HG03354 (cell line): Measurements from ENCODE around the gene ACTL6A.
A peak's percentile ranks its signal among the peaks of the same experiment; 100 is the strongest.
"Not testable (repeated sequence)": the region's sequence is repeated elsewhere in the genome, so short reads cannot be mapped to it uniquely, and the experiment has no call there.

Experiments used
- ATAC-seq: cut with Tn5 transposase; IDR thresholded peaks from one replicate; pipeline ENCODE4 v1.9.1; 2021; ENCODE audit warnings: mild to moderate bottlenecking; ENCODE audit not compliant: unreplicated experiment, poor library complexity, severe bottlenecking

The ACTL6A gene

DNA sequence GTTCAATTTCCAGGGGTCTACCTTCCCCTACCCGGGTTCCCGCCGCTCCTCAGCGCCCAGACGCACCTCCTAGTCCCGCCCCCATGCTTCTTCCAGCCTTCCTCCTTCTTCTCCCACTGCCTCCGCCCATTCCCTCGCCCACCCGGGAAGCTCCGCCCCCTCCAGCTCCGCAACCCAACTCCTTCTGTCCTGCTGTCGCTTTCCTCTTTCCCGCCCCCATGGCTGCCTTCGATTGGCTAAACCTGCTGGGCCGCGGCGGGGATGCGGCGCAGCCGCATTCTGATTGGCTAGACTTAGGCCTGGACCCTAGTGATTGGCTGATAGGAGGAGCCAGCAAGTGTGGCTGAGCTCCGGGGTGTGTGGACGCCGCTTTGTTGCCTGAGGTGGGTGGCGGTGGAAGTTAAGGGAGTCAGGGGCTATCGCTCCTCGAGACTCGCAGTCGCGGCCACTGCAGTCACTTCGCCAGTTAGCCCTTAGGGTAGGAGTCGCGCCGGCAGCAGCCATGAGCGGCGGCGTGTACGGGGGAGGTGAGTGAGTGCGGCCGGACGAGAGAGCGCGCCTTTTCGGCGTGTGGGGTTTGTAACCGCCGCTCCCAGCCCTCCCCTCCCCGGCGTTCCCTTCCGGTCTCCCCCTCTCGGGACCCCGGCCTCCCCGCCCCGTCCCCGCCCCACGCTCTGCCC is at the start of gene ACTL6A:
Gene ACTL6A, plus strand, starts transcription at position 336 of the 680 bp plus-strand sequence. Its CDS starts 167 bp downstream, at position 503.
- peak; percentile 95 for ATAC-seq

DNA sequence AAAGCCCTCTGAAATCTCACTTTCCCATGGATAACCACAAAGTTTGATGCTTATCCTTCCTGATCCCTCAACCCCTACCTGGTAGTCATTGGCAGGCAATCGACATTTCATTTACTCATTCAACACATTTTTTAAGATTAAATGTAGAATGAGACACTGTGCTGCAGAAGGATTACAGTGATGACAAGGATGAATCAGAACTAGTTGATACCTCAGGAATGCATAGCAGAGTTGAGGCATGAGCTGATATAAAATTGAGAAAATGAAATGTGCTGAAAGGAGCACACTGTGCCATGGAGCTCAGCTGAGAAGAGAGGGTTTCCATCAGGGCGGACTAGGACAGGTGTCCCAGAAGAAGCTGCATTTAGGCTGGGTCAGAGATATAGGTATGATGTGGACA is 48.9 kb upstream of the ACTL6A start:
- ATAC-seq: no peak

DNA sequence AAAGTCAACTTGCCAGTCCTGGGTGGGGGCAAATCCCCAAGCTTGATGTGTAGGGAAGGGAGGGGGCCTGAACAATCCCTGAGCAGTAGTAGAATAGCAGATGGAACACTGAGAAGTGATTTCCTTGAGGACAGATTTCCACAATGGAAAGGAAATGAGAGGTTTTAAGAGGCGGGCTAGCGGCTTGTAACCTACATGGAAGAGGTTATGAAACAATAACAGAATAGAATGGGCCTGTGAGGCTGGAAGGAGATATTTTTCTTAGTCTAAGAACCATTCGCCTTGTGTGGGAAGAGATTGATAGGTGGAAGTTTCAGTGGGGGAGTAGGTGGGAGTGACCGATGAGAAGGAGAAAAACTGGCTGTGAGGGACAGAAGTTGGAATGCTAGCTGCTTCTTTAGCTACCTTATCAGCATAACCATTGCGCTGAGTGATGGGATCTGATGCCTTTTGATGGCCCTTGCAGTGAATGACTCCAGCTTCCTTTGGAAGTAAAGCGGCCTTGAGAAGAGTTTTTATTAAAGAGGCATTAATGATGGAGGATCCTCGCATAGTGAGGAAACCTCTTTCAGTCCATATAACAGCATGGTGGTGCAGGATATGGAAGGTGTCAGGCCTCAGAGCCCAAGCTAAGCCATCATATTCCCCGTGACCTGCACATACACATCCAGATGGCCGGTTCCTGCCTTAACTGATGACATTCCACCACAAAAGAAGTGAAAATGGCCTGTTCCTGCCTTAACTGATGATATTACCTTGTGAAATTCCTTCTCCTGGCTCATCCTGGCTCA is 46.1 kb upstream of the ACTL6A start:
- not testable (repeated sequence) for ATAC-seq

DNA sequence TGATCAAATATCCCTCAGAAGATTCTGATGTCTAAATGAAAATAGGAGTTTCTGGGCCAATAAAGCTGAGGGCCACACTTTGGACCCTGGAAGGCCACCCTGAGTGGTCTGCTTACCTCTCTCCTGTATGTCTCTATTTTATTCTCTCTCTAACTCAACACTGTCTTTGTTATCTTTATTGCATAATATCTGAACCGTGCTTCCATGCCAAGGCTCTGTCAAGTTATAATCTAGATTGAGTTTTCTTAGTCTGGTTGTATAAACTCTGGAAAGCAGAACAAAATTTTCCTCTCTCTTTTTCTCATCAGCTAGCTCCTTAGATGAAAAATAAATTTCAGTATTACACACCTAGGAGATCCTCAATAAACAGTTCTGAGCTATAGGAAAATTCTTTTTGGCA is 36.2 kb upstream of the ACTL6A start:
- no peak for ATAC-seq

DNA sequence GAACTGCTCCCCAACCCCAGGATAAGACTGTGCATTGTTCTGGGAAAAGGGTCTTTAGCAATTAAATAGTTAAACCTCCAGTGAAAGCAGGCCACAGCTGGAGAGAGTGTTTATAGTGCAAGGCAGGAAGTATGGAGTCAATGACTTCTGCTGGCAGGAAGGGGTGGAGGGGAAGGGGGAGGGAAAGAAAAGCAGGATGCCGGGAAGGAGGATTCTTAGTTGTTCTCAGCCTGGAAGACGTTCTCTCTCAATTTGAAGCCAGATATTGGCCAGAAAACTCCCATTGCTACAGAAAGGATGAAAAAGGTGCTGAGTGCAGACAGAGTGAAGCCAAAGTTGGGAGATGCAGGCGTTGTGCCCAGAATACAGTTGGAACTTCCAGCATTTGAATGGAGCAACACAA is 35.7 kb upstream of the ACTL6A start:
- ATAC-seq: no peak

DNA sequence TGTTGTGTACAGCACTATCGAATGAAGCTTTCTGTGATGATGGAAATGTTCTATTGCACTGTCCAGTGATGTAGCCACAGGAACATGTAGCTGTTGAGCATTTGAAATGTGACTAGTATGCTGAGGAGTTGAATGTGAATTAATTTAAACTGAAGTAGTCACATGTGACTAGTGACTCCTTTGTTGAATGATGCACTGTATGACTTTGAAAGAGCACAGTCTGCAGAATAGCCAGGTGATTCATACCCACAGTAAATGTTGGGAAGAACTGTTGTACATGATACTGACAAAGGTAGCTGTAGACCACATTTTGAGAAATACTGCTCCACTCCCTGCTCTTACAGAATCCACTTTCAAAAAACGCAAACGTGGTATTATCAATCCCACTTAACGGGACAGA is 34.0 kb upstream of the ACTL6A start:
- ATAC-seq: no peak

DNA sequence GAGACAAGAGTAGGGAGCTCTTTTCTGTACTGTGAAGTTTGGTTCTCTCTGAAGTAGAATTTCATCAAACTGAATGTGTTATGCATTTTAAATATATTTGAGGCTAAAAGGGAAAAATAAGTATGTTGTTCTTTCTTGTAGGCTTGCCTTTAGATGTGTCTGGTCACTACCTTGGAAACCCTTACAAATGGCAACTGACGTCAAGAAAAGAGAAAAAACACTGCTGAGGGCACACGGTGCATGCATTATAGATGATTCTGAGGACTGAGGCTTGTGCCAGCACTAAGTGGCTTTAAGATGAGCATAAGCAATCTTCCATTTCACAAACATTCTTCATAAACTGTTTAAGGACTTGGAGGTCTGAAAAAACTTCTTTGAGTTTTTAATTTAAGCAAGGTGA is 31.1 kb upstream of the ACTL6A start:
- ATAC-seq: no peak

DNA sequence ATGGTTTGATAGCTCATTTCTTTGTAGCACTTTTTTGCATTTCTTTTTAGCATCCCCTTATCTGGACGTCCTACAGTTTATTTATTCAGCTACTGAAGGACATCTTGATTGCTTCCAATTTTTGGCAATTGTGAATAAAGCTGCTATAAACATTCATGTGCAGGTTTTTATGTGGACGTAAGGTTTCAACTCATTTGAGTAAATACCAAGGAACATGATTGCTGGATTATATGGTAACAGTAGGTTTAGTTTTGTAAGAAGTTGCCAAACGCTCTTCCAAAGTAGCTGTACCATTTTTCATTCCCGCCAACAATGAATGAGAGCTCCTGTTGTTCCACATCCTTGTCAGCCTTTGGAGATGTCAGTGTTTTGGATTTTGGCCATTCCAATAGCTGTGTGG is 29.5 kb upstream of the ACTL6A start:
- no peak for ATAC-seq

DNA sequence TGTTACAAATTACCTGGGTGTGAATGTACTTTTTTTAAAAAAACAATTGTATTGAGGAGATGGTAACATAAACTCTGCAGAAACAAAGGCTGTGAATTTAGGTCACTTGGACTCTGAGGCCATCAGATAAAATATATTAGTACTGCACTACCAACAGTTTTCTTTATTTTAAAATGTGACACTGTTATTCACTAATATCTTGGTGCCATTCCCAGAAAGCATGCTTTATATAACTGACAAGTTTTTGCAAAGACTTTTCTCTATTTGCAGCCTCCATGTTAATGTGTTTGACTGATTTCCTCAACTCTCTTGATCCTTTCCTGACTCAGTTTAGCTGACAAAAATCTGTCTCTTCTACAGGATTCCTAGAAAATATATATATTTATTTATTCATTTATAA is 26.5 kb upstream of the ACTL6A start:
- ATAC-seq: no peak

DNA sequence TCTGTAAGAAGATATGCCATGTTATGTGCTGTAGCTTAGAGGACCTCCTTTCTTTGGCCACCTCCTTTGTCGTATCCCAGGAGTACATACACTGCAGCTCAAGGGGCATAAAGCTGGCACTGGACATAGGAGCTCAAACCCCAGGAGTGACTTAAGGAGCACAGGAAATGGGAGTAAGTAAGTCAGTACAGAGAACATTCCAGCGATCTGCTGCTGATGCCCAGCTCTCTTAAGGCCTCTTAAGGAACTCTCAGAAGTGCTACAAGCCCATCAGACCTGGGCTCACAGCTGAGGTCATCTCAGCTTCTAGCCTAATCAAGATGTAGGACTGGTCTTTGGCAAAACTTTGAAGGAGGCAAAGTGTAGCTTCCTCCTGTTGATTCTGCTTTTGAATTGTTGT is 21.6 kb upstream of the ACTL6A start:
- no peak for ATAC-seq

DNA sequence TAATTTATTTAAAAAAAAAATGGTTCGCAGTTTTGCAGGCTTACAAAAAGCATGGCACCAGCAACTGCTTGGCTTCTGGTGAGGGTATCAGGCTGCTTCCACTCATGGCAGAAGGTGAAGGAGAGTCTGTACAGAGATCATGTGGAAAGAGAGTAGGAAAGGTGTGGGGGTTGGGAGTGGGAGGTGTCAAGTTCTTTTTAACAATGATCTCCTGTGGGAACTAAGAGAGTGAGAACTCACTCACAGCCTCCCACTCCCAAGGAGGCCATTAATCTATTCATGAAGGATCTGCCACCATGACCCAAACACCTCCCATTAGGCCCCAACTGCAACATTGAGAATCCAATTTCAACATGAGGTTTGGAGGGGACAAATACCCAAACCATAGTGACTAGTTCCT is 21.1 kb upstream of the ACTL6A start:
- ATAC-seq: no peak

DNA sequence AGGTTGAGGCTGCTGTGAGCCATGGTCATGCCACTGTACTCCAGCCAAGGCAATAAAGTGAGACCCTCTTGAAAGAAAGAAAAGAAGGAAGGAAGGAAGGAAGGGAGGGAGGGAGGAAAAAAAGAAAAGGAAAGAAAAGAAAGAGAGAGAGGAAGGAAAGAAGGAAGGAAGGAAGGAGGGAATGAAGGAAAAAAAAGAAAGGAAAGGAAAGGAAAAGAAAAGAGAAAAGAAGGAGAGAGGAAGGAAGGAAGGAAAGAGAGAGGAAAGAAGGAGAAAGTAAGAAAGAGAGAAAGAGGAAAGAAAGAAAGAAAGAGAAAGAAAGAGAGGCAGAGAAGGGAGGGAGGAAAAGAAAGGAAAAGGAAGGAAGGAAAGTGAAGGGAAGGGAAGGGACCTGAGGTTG is 20.4 kb upstream of the ACTL6A start:
- ATAC-seq: no peak

DNA sequence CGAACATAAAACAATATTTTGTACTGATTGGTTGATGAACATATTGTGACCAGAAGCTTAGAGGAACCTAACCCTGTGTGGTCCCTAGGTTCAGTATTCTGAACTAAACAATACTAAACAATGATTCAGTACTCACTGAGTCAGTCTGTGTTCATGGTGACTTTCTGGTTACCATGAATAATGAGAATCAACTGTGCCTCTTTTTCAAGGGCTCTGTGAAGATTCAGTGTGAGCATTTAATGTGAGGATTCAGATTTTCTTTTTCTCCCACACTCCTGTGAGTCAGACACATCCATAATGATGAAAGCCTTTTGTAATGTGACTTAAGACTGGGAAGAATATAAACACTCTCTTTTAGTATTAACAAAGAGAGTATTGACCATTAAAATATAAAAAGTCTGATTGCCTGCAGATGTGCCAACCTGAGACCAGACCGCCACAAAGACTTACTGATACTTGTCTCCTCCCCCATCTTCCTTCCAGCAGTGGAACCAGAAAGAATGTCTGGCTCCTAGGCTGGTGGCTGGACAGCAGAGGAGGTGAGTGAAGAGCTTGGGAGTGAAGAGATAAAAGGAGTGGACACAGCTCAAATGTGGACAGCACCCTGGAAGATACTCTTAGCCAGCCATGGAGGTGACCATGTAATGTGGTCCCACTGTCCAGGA is 17.6 kb upstream of the ACTL6A start:
- no peak for ATAC-seq

DNA sequence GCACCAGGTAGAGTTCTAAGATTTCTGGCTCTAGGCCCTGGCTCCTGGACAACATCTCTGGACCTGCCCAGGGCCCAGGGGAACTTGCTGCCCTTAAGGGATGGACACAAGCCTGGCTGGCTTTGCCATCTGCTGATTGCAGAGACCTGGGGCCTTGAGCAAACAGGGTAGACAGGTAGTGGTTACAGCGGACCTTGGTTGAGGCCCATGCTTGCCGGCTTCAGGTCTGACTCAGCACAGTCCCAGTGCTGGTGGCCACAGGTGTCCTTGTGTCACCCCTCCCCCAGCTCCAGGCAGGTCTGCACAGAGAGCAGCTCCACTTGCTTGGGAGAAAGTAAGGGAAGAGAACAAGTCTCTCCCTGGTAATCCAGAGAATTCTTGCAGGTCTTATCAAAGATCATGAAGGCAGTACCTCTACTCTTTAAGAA is 15.9 kb upstream of the ACTL6A start:
- no peak for ATAC-seq

DNA sequence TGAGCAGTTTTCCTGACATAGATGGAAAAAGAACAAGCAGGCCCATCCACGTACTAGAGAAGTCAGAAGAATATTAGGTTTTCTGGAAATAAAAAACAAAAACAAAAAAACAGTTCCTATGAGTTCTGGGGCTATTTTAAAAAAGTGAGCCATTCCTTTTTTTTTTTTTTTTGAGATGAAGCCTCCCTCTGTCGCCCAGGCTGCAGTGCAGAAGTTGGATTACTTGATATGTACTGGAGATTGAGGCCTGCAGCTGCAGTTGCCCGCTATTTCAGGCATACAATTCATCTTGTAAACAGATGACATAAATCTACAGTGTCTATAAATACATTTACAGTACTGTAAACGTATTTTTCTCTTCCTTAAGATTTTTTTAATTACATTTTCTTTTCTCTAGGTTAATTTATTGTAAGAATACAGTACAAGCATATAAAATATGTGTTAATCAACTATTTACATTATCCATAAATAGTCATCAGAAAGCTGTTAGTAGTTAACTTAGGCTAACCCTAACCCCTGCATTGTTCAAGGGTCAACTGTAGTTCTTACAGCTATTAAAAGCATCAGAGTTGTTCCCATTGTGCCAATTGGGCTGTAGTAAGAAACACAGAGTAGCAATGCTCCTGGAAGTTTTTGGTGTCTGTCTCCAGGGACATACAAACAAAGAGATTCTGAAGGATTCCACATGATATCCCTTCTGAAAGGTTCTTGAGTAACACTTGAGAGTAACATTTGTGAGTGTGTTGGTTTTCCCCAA is 11.2 kb upstream of the ACTL6A start:
- ATAC-seq: no peak

DNA sequence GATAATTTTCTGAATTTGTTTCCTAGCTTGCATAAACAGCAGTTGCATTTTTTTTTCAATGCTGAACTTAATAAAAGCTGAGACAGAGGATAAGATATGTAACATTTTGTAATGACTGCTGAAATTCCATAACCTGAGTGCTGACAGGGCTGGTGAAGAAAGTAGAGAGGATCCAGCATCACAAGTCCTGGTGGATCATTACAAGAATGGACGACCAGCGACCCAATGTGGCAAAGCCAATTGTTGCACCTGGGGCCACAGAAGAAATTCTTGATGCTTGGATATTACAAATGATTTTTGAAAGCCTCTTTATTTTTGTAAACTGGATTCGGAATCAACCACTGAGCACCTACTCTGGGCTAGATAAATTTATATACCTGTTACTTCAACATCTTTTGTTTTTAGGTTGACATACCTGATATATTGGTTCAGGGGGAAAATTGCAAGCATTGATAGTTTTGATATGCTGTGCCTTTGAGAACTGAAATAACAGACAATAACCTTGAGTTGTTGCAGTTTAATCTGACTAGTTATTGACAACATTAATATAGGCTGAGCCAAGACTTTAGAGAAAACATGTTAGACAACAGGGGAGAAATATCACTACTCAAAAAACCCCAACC is 3.9 kb upstream of the ACTL6A start:
- ATAC-seq: no peak

DNA sequence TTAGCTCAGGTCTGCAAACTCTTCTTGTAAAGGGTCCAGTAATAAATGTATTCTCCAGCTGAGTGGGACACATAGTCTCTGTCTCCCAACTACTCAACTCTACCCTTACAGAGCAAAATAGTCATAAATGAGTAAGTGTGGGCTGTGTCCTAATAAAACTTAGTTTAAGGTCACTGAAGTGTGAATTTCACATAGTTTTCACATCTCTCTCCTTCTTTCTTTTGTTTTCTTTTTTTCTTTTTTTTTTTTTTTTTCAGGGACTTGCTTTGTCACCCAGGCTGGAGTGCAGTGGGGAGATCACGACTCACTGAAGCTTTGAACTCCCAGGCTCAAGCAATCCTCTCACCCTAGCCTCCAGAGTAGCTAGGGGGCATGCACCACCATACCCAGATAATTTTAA is 1.9 kb upstream of the ACTL6A start:
- no peak for ATAC-seq

DNA sequence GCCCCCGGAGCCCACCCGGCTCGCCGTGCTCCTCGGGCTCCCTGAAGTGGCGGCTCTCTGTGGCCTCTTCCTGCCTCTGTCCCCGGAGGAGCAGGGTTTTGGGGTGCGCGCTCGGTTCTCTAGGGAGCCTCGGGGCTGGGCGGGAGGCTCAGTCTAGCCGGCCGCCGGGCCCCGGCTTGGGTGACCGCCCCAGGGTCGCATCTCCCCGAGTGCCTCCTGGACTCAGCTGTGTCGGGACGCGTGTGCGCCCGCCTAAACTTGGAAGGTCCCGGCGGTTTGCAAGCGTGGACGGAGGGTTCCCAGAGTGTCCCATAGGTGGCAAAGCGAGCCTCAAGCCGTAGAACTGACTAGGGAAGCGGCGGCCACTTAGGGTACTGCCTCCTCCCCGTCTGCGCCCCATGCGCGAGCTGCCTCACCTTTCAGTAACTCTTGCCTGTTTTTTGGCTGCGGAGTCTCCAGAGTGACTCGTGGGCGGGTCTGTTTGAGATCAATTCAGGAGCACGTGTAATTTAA is 601 bp downstream of the ACTL6A start:
- ATAC-seq: peak; percentile 66

DNA sequence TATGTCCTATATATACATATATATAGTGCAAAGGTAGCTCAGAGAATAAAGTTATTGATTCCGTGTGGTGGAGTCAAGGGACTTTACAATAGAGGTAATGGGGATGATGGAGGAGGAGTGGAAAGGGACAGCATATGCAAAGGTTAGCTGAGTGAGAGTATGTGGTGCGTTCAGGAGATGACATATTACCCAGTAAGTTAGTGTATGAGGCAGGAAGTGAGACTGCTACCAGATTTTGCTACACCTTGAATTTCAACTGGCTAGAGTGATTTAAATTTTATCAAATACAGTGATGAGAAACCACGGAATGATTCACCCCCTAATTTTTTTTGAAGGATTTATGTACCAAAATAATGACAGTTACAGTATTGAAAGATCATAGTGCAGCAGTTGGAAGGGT is 2.8 kb downstream of the ACTL6A start:
- no peak for ATAC-seq

DNA sequence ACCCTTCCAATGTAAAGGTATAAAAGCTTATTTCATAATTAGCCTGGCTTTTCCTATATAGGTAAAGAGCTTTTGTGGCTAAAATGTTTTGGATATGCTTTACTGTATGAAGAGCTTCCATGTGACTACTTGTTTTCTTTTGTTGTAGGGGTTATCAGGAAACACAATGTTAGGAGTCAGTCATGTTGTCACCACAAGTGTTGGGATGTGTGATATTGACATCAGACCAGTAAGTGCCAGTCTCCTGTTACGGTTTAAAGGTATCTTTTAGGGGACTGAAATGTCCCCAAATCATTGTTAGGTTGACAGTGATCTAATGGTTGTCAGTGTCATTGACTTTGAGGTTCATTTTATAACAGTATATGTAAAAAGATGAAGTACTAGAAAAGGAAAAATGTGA is 18.3 kb downstream of the ACTL6A start:
- ATAC-seq: no peak
